HCT116 (cell line): ENCODE results near the gene USP24. TPM values are rescaled to one million over a fixed set of nuclear protein-coding genes. Genes with fewer than 3 reads are reported as not detected.

Experiments
- ATAC-seq: fragments of 200-7000 bp; cut with Tn5 transposase; 2 replicates; pipeline ENCODE4 v1.9.1; 2020; ENCODE audit warnings: mild to moderate bottlenecking, moderate library complexity
- BruUV-seq: library from RNA; stranded (reverse); fragments of 400-500 nt; replicated peaks from 2 replicates; lab custom pipeline; 2021; lab: Mats Ljungman, UMichigan
- CTCF ChIA-PET: fragments of 300-600 bp; sonication (Branson Sonifier 250); formaldehyde crosslinking; loops from one replicate; lab custom pipeline; 2021; ENCODE audit warnings: antibody characterized with exemption; lab: Charles Lee
- POLR2A ChIA-PET: fragments of 300-600, 350-600 bp; sonication (Branson Sonifier 250); formaldehyde crosslinking; loops from one replicate; lab custom pipeline; 2021; ENCODE audit warnings: antibody characterized with exemption; lab: Charles Lee
- RAD21 ChIA-PET, 2 experiments: fragments of 300-600 bp; sonication (Branson Sonifier 250); formaldehyde crosslinking; loops; one replicate each; lab custom pipeline; 2023; ENCODE audit warnings: low total read pairs in 2 of 2; ENCODE audit not compliant: uncharacterized antibody in 2 of 2, unreplicated experiment in 2 of 2, low non-redundant PET in 1 of 2; lab: Charles Lee
- DNase-seq: peaks from one replicate; pipeline ENCODE4 v3.0.0-alpha.2; 2010; ENCODE audit warnings: low read depth, low spot score
- H2AFZ ChIP-seq: fragments of 200-600 bp; shearing (Covaris generic), sonication (generic); 2 replicates; pipeline ENCODE4 v1.6.1; 2017; ENCODE audit warnings: low read depth, mixed run types, mixed read lengths, antibody characterized with exemption, low read length; ENCODE audit not compliant: poor library complexity, severe bottlenecking
- H3K27ac ChIP-seq: 2 replicates; pipeline ENCODE4 v1.5.1; 2012; ENCODE audit warnings: low read depth, low read length
- H3K27me3 ChIP-seq: fragments of 200-600 bp; sonication (generic); 2 replicates; pipeline ENCODE4 v1.6.1; 2016; ENCODE audit warnings: mixed run types, low read length, mixed read lengths; ENCODE audit not compliant: insufficient read depth
- H3K36me3 ChIP-seq, 2 experiments: fragments of 200-500 bp in 1 of 2; fragments of 200-600 bp in 1 of 2; sonication (Bioruptor generic) in 1 of 2; sonication (generic) in 1 of 2; 2 replicates each; pipeline versions ENCODE4 v1.5.1 to v1.6.1; 2014 to 2016; ENCODE audit warnings: low read length in 2 of 2, inconsistent platforms in 1 of 2, mixed read lengths in 1 of 2, mixed run types in 1 of 2; ENCODE audit not compliant: insufficient read depth in 2 of 2, control insufficient read depth in 1 of 2
- H3K4me1 ChIP-seq, 2 experiments: fragments of 200-600 bp in 1 of 2; sonication (generic) in 1 of 2; 2 replicates each; pipeline versions ENCODE4 v1.5.1 to v1.6.1; 2012 to 2017; ENCODE audit warnings: low read length in 2 of 2, inconsistent platforms in 1 of 2, mild to moderate bottlenecking in 1 of 2, mixed read lengths in 1 of 2, mixed run types in 1 of 2, moderate library complexity in 1 of 2; ENCODE audit not compliant: insufficient read depth in 2 of 2, control insufficient read depth in 1 of 2
- H3K4me2 ChIP-seq: fragments of 200-600 bp; sonication (generic); 2 replicates; pipeline ENCODE4 v1.6.1; 2017; ENCODE audit warnings: mixed run types, low read length, mixed read lengths
- H3K4me3 ChIP-seq, 2 experiments: fragments of 200-600 bp in 1 of 2; sonication (generic) in 1 of 2; replicated peaks in 1 of 2; 2 replicates each; pipeline ENCODE4 v1.5.1; 2011 to 2016; ENCODE audit warnings: low read length in 2 of 2, control low read depth in 1 of 2, low read depth in 1 of 2, mild to moderate bottlenecking in 1 of 2, mixed read lengths in 1 of 2, mixed run types in 1 of 2
- H3K79me2 ChIP-seq: fragments of 200-600 bp; sonication (generic); 2 replicates; pipeline ENCODE4 v1.6.1; 2017; ENCODE audit warnings: mild to moderate bottlenecking, mixed run types, low read length, moderate library complexity, mixed read lengths; ENCODE audit not compliant: insufficient read depth
- H3K9ac ChIP-seq: fragments of 200-600 bp; sonication (generic); 2 replicates; pipeline ENCODE4 v1.6.1; 2016; ENCODE audit warnings: low read length, mixed read lengths
- H3K9me2 ChIP-seq: fragments of 200-600 bp; sonication (generic), shearing (Covaris generic); 2 replicates; pipeline ENCODE4 v1.6.1; 2017; ENCODE audit warnings: mixed run types, mild to moderate bottlenecking, moderate library complexity; ENCODE audit not compliant: insufficient read depth
- H3K9me3 ChIP-seq, 2 experiments: fragments of 200-500 bp in 1 of 2; fragments of 200-600 bp in 1 of 2; sonication (Bioruptor generic) in 1 of 2; sonication (generic) in 1 of 2; 2 replicates each; pipeline ENCODE4 v1.6.1; 2014 to 2017; ENCODE audit warnings: low read length in 2 of 2, mixed read lengths in 2 of 2, inconsistent platforms in 1 of 2, low read depth in 1 of 2, mild to moderate bottlenecking in 1 of 2, mixed run types in 1 of 2, moderate library complexity in 1 of 2; ENCODE audit not compliant: control insufficient read depth in 1 of 2, insufficient read depth in 1 of 2
- H4K20me1 ChIP-seq: fragments of 200-600 bp; sonication (generic), shearing (Covaris generic); 2 replicates; pipeline ENCODE4 v1.6.1; 2017; ENCODE audit warnings: mixed run types, mild to moderate bottlenecking, moderate library complexity; ENCODE audit not compliant: insufficient read depth
- EGR1 ChIP-seq: IDR thresholded peaks from 2 replicates; pipeline ENCODE4 v1.6.1; 2012; ENCODE audit warnings: low read depth
- MAX ChIP-seq: IDR thresholded peaks from 2 replicates; pipeline ENCODE4 v1.6.1; 2012
- POLR2AphosphoS5 ChIP-seq: IDR thresholded peaks from 2 replicates; pipeline ENCODE4 v1.6.1; 2011; ENCODE audit warnings: mild to moderate bottlenecking, low read depth, low read length, moderate library complexity
- REST ChIP-seq: IDR thresholded peaks from 2 replicates; pipeline ENCODE4 v1.6.1; 2012; ENCODE audit warnings: low read depth
- SRF ChIP-seq: IDR thresholded peaks from 2 replicates; pipeline ENCODE4 v1.6.1; 2012; ENCODE audit warnings: low read depth
- intact Hi-C: fragments of 100-400 bp; cut with micrococcal nuclease; formaldehyde crosslinking; loops from 2 replicates; pipeline ENCODE4 v1.10.0; 2022
- total RNA-seq: library from RNA; stranded (reverse); gene quantifications from one replicate; pipeline ENCODE4 v1.2.1, GENCODE V29; 2021; ENCODE audit not compliant: unreplicated experiment

The USP24 gene
- total RNA-seq, 1 experiment from 2014 or later = 34.2 TPM

GRCh38 chr1:55092475-55092874, 122.7 kb downstream of the USP24 start:
- no peaks in the 10 kb centered on the region for H3K9me3 ChIP-seq
- no peak overlapping the region for H3K9ac ChIP-seq
- peaks cover 42 to 64% of the 10 kb centered on the region in 2 experiments for H3K36me3 ChIP-seq
- no peaks in the 10 kb centered on the region for H4K20me1 ChIP-seq
- no peak overlapping the region for H3K27ac ChIP-seq
- no peaks in the 10 kb centered on the region for H3K27me3 ChIP-seq
- no peaks in the 10 kb centered on the region for H3K9me2 ChIP-seq
- ATAC-seq = no peak
- no peak for DNase-seq
- H3K79me2 ChIP-seq = no peaks in the 10 kb centered on the region
- no peak overlapping the region for H3K4me2 ChIP-seq
- intact Hi-C loops = no loop called here
- RAD21 ChIA-PET = no interaction called here
- no peak overlapping the region for H2AFZ ChIP-seq
- no peak overlapping the region for H3K4me3 ChIP-seq
- POLR2A ChIA-PET = no interaction called here
- CTCF ChIA-PET = interaction anchor here (1.2 kb wide), 1 partner anchor 21 kb away, joined by 4 read pairs; no protein-coding TSS in a partner anchor
- no peaks in the 10 kb centered on the region for H3K4me1 ChIP-seq
- no TSS peak for BruUV-seq
- no peak for TF ChIP-seq EGR1
- TF ChIP-seq MAX = no peak
- TF ChIP-seq REST = no peak
- no peak for TF ChIP-seq POLR2AphosphoS5

GRCh38 chr1:55089683-55090082, 125.5 kb downstream of the USP24 start:
- ATAC-seq = no peak
- RAD21 ChIA-PET = no interaction called here
- Histone ChIP-seq H4K20me1 (no peaks in the 10 kb centered on the region), H3K4me2 (no peak overlapping the region), H2AFZ (no peak overlapping the region), H3K79me2 (no peaks in the 10 kb centered on the region), H3K9me3 (no peaks in the 10 kb centered on the region), H3K9me2 (no peaks in the 10 kb centered on the region), H3K36me3 (peaks cover 41 to 54% of the 10 kb centered on the region in 2 experiments), H3K27me3 (no peaks in the 10 kb centered on the region), H3K4me3 (no peak overlapping the region), H3K9ac (no peak overlapping the region), H3K4me1 (no peaks in the 10 kb centered on the region), H3K27ac (no peak overlapping the region)
- no peak for DNase-seq
- TF ChIP-seq SRF = no peak
- POLR2A ChIA-PET = no interaction called here
- intact Hi-C loops = no loop called here
- CTCF ChIA-PET = no interaction called here
- BruUV-seq = no TSS peak
